Esophagus muscularis mucosa (tissue), 3 donors: ENCODE data around the gene PEX5L.

Experiments used
- POLR2AphosphoS5 ChIP-seq, 2 donors: sonication (generic); formaldehyde crosslinking; IDR thresholded peaks; one replicate each; pipeline ENCODE4 v1.6.1; 2017; ENCODE audit warnings: antibody characterized with exemption in 2 of 2
- TF ChIP-seq, protein P1 (sequence below), 3 experiments: fragments of 200-600 bp in 2 of 3; fragments of 450-650 bp in 1 of 3; sonication (generic) in 2 of 3; IDR thresholded peaks; one replicate each; pipeline ENCODE4 v1.5.1; 2017 to 2019; ENCODE audit warnings: antibody characterized with exemption in 3 of 3, mild to moderate bottlenecking in 2 of 3, moderate library complexity in 1 of 3

DNA sequence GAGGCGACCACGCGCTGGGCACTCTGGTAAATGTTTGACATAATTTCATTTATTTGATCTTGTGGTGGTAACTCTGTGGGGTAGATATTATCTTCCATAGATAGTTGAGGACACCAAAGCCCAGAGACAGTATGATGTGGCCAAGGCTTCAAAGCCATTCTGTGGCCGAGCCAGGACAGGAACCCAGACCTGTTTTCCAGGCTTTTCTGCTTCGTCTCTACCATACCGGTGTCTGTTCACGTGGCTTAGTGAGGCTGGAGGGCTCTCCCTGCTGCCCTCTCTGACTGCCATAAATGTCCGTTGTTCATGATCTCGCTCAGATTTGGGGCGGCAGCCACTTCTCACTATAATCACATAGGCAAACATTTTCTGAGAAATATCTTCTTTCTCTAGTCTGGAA, 134.7 kb downstream of the PEX5L start:
- no peak for TF ChIP-seq POLR2AphosphoS5 (IDR thresholded peaks at IDR 0.05)
- TF ChIP-seq, protein P1, sequence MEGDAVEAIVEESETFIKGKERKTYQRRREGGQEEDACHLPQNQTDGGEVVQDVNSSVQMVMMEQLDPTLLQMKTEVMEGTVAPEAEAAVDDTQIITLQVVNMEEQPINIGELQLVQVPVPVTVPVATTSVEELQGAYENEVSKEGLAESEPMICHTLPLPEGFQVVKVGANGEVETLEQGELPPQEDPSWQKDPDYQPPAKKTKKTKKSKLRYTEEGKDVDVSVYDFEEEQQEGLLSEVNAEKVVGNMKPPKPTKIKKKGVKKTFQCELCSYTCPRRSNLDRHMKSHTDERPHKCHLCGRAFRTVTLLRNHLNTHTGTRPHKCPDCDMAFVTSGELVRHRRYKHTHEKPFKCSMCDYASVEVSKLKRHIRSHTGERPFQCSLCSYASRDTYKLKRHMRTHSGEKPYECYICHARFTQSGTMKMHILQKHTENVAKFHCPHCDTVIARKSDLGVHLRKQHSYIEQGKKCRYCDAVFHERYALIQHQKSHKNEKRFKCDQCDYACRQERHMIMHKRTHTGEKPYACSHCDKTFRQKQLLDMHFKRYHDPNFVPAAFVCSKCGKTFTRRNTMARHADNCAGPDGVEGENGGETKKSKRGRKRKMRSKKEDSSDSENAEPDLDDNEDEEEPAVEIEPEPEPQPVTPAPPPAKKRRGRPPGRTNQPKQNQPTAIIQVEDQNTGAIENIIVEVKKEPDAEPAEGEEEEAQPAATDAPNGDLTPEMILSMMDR (IDR thresholded peaks at IDR 0.05): no peak
